Measurements from ENCODE around the gene SIMC1.

Gene SIMC1

DNA sequence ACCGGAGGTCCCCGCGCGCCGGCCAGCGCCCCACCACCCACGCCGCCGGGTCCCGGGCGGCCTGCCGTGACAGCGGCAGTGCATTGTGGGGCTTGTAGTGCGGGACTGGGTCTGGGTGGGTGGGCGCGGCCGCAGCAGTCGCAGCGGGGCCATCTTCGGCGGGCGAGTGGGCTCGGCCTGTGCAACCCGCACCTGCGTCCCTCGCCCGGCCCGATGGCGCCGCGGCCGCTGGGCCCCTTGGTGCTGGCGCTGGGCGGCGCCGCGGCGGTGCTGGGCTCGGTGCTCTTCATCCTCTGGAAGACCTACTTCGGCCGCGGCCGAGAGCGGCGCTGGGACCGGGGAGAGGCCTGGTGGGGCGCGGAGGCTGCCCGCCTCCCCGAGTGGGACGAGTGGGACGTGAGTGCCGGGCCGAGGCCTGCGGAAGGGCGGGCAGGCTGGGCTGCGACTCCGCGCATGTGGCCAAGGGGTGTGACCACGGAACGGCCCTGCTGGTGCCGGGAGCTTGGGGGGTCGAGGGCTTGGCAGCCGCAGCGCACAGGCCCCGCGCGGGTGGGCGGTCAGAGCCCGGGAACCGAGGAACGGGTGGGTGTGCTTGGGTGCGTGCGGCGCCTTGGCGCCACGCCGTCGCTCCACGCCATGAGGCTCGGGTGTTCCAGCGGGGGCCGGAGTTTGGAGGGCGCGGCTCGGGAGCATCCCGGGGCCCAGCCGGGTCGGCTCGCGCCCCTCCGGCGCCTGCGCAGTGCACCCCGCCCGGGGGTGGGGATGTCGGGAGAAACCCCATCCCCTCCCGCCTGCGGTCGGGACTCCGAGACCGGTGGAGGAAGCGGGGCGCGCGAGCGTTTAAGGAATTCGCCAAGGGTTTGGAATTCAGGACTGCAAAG lies 127.4 kb downstream of the SIMC1 start, which contains the start of gene ARL10:
Gene ARL10 (plus strand): TSS at position 137 of the 881 bp plus-strand sequence. CDS start 77 bp downstream, at position 214.
- DNase-seq, result peak in 1 of 2 donors; percentile 60

DNA sequence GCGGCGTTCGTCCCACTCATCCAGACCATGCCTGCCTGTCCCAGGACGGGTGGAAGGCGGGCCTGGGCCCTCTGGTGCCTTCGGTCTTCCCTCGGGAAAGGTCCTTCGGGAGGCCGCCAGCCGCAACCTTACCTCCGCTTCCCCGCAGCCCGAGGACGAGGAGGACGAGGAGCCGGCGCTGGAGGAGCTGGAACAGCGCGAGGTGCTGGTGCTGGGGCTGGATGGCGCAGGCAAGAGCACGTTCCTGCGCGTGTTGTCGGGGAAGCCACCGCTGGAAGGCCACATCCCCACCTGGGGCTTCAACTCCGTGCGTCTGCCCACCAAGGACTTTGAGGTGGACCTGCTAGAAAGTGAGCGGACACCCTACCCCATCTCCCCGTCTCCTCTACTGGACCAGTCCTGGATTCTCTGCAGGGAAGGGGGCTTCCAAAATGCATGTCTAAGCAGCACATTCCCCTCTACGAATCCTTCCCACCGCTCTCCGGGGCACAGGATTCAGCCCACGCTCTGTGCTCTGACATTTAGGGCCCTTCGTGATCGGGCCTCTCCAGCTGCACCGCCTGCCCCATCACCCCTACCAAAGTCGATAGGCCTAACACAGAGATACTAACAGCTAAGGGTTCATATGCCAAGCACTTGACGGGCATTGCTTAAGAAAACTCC lies 128.1 kb downstream of the SIMC1 start:
- DNase-seq, result no peak

DNA sequence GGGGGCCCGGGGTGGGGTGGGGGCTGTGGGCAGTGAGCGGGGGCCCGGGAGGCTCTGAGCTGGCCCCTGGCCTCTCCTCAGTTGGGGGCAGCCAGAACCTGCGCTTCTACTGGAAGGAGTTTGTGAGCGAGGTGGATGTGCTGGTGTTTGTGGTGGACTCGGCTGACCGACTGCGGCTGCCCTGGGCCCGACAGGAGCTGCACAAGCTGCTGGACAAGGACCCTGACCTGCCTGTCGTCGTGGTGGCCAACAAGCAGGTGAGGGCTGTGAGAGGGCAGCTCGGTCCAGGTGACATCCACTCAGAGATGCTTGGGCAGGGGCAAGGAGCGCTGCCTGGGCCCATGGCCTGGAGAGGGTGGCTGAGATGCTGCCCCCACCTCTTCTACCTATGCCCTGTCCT lies 130.5 kb downstream of the SIMC1 start:
- no peak for DNase-seq

DNA sequence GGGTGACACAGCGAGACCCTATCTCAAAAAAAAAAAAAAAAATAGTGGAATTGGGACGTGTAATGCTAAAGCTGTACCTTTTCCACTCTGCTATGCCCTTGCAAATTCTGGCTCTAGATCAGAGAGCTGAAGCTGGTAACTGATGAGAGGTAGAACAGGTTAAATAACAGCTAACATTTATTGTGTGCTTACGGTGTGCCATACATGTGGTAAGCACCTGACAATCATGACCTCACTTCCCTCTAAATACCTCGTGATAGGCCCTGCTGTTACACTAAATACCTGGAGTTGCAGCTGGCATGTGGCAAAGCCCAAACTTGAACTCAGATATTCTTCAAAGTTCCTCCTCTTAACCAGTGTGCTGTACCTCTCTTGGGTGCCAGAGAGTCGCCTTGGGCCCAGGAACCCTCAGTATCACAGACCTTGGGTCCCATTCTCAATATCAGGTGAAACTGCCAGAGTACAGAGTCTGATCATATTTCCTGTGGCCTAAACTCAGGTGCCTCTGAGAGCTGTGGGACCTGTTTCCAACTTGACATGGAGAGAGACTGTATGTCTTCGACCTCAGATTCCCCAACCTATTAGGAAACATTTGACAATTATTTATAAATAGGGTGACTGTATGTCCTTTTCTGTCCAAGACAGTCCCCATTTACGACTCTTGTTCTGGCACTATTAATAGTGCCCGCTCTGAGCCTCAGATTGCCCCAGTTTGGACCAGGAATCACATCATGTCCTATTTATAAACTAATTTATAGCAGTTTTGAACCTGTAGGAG lies 131.9 kb downstream of the SIMC1 start:
- no peak for DNase-seq

DNA sequence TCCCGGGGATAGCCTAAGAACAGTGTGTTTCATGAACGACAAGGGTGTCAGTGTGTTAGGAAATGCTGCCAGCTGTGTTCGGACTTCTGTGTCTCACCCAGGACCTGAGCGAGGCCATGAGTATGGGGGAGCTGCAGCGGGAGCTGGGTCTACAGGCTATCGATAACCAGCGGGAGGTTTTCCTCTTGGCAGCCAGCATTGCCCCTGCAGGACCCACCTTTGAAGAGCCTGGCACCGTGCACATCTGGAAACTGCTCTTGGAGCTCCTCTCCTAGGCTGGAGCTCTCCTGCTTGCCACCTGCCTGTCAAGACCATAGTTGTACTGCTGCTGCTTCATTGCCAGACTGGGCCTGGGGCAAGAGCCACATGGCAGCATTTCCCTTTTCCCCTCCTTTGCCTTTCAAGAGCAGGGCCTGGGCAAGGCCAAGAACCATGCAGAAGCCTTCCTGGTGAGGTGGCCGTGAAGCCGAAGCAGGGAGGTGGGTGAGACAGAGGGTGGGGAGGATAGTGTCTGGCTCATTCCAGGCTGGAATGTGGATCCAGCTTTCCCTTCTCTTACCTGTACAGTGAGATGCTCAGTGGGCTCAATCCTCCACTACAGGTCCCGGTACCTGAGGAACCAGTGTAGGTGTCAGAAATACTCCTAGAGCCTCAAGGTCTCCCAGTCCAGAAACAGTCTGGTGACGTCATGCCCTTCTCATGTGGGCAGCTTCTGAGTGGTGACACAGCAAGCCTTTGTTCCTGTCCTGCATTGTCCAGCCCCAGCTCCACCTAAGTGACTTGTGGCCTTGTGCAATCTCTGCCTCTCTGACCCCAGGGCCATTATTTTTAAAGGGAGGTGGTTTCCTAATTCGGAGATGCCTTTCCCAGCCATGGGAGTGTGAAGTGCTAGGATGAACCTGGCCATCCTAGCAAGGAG lies 133.7 kb downstream of the SIMC1 start:
- no peak for DNase-seq

DNA sequence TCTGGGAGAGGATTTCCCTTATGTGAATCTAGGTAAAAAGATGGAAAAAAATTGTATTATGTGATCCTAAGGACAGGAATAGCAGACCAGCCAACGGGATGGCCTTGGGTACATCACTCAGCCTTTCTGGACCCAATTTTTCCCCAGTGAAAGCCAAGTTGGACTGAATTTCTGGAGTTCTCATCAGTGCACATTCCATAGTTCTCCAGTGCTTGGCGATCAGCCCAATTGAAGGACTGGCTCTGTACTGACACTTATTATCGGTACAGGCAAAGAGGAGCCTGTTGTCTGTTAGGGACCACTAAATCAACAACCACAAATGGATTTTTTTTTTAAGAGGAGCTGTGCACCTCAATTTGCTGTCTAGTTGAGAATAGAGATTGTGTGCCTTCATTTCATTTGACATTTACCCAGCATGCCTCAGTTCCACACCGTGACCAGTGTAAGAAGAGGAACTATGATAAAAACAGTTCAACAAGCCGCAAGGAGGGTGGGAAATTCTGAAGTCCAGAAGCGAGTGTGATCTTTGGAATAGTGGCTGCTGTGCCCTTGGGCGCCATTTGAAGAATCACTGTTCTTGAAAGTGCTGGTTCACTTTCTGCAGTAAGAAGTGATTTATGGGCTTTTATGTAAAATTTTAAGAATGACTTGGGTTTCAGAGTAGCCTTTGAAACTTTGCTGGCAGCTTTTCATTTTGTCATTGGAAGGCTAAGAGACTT lies 135.0 kb downstream of the SIMC1 start:
- DNase-seq, result no peak

DNA sequence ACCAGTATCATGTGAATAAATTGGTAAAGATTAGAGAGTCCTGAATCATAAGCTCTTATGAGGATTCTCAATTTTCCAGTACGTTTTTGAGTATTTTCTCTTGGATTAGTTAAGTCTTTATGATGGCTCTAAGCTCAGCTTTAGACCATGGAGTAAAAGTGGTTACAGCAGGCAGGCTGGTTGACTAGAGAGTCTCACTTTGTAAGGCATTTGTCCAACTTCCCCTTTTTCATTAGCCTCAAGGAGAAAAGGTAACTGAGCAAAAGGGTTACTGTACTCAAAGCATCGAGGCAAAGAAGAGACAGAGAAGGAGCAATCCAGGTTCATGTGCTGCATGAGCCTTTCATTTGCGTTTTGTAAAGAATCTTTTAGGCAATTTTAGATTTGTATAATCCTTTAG lies 141.7 kb downstream of the SIMC1 start:
- no peak for DNase-seq

DNA sequence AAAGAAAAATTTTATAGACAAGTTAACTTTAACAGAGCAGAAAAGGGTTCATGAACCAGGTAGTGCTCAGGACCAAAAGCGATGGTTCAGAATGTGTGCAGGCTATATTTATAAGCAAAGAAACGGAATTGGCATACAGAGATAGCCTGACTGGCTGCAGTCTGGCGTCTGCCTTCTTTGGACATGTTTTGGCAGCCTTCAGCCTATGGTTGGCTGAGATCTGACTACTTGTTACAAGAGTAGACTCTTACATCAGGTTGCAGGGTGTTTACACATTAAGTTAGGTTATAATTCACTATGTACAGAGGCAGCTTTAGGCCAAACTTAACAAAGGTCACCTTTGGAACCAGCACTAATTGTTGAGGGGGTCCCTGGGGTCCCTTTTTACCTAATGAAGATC lies 143.2 kb downstream of the SIMC1 start:
- no peak for DNase-seq

DNA sequence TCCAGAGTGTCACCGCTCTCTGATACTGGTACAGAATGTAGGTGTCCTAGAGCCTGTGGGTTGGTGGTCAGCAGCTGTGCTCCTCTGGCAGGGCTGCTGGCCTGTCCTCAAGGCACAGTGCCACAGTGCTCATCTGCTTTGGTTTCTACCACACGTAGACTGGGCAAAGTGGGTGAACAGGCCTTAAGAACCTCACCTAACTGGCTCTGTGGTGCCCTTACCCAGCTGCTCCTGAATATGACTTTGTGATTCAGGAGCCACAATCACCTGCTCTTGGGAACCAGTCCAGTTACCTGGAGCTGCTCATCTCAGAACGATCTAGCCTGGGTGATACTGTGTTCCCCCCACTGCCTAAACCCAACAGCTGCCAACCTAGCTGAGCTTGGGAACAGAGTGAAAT lies 143.8 kb downstream of the SIMC1 start:
- no peak for DNase-seq

DNA sequence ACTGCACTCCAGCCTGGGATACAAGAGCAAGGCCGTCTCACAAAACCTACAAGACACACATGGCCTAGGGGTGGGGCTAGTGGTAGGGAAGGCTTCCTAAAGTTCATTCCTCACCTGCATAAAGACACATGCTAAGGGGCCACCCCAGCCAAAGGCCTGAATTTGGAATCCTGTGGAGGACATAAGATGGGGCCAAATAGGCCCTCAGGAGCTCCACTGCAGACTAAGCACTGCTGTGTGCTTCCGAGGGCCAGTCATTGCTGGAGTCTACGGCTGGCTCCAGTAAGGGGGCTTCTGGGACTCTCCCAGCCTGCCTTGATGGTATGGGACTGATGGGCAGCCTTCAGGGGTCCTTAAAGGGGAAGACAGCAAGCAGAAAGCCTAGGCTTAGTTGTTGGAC lies 144.5 kb downstream of the SIMC1 start:
- DNase-seq, result no peak

DNA sequence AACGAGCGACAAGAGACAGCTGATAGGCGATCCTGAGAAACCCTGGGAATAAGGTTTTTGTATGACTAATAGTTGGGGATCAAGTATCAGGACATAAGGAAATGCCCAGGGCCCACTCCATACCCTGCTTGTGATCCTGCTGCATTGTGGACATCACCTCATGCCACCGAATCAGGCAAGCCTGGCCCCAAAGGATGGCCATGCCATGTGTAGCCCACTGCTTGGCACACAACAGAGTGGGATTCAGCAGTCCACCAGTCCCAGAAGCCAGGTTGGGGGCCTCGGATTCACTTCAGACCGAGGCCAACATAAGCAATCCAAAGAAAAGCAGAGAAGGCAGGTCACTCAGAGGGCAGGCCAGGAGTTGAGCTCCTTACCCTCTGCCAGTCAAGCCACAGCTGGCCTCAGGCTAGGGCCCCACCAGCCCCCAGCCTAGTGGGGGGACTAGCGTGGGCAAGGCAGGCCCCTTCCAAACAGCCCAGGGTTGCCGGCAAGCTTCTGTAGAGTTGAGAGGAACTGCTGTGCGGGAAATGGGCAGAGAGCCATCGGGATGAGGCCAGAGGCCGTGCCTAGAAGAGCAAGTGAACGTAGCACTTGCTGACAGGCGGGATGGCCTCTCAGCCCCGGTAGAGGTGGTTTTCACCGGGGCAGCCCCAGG lies 145.2 kb downstream of the SIMC1 start:
- no peak for DNase-seq

DNA sequence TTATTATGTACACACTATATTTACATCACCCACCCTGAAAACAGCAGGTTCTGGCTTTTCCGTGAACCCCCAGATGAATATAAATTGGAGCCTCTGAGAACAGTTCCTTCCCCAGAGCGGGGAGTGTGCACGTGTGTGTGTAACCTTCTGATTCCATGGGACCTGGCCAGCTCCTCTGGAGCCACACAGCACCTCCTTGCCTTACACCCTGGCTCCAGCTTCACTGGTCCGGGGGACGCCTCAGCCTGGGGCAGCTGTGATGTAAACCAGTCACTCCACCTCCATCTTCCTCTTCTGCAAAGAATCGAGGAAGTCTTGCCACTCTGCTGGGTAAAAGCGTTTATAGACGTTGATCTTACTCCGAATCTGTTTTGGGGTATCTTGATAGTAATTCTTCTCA lies 145.7 kb downstream of the SIMC1 start:
- DNase-seq, result no peak

DNA sequence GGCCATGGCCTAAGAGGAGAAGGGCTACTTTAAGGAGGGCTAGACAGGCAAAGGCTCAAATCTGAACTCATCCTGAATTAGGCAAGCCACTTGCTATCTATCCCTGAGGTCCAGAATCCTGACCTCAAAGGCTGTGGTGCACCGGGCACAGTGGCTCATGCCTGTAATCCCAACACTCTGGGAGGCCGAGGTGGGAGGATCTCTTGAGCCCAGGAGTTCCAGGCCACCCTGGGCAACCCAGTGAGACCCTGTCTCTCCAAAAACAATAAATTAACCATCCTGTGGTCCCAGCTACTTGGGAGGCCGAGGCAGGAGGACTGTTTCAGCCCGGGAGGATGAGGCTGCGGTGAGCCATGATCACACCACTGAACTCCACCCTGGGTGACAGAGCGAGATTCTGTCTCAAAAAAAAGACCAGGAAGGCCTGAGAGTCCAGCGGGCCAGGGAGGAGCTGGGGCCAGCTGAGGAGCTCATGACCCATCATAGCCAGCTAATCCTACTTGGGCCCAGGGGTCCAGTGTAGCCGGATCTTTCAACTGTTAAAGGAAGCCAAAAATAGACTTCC lies 146.2 kb downstream of the SIMC1 start:
- DNase-seq, result no peak

DNA sequence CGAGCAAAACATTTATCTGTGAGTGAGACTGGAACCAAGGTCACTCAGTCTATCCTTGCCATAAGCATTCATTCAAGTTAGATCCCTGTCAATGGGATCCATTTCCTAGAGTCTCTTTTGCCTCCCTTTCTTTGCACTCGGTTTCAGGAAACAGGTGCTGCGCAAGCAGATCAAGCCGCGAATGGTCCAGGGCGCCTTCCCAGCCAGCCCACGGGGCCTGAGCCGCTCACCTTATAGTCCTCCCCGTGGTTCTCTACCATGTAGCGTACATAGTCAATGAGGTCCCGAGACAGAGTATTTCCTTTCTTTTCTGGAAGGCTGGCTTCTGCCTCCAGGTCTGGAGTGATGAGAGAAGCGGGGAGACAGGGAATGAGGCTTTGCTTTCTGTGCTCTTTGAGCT lies 146.8 kb downstream of the SIMC1 start:
- no peak for DNase-seq

DNA sequence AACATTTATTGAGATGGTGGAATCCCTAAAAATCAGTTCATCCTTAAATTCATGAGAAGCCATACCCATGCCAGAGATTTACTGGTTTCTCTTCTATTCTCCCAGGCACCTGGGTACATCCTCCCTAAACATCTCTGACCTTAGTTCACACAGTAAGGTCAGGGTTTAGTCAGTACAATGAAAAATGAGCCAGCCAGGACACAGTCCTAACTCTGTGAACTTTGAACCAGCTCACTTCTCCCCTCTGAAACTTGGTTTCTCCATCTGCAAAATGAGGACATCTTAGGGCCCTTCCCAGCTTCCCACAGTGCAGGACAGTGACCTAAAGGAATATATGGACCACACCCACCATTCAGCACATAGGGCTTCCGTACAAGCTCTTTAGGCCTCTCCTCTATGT lies 148.3 kb downstream of the SIMC1 start:
- DNase-seq, result no peak

DNA sequence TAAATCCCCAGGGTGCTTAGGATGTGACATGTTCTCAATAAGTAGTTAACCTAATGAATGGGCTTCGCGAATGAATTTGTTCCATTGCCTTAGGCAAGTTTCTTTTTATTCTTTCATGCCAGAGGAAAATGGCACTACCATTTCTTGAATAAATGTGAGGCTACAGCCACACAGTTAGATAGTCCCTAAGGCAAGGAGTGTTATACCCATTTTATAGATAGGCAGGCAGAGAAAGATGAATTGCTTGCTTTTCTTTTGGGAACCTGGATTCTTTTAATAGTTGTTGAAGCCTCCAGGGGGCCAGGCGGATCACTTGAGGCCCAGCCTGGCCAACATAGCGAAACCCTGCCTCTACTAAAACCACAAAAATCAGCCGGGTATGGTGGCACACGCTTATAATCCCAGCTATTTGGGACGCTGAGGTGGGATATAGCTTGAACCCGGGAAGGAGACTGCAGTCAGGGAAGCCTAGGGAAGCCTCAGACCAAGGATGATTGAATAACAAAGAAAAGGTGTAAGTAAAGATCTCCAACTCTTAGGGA lies 149.2 kb downstream of the SIMC1 start:
- DNase-seq, result no peak

DNA sequence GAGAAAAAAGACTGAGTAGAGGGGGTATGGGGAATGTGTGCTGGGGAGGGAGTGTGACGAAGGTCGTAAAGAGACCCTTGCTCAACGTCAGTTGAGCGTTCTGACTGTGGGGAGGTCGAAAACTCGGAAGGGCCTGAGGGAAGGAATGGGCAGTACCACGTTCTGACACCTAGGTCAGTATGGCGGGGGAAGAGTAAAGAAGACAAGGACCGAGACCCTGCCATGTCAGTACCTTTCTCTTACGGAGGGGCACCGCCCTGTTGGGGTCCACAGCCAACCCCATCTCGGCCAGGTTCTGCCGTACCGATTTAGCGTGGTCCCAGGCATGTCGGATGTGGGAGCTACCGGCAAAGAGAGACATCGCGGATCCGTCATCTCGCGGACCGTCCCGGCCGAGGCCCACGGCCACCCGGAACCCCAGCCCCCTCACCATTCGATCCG lies 149.8 kb downstream of the SIMC1 start:
- DNase-seq, result no peak

DNA sequence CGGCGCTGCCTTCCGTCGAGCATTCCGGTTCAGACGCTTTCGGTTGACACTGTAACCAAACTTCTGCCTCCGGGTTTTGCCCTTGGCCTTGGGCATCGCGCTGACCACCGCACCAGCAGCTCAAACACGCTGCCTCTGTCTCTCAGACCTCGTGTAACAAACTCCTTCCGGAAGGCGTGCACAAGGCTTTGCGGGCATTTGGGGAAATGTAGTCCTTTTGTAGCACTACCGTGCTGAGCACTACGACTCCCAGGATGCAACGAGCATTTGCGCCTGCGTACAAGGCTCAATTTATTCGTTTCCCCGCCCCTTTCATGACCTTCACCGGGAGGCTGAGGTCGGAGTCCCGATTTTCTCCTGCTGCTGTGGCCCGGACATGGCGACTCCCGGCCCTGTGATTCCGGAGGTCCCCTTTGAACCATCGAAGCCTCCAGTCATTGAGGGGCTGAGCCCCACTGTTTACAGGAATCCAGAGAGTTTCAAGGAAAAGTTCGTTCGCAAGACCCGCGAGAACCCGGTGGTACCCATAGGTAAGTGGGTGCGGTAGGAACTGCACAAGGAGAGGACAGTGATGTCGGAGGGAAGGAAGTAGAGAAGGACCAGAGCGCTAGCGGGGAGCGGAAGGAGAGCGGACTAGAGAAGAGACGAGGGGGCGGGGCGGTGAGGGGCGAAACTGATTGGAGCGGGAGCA lies 150.4 kb downstream of the SIMC1 start, which contains the start of the genes HIGD2A and NOP16:
Gene HIGD2A (plus strand): TSS at position 308 of the 691 bp plus-strand sequence. CDS start 69 bp downstream, at position 377.
Gene NOP16 (minus strand): TSS at position 155 of the 691 bp plus-strand sequence. CDS start 59 bp downstream, at position 96.
- peak; percentile 97 to 99 for DNase-seq
